GM23338 (cell line): ENCODE results near the gene TIMM13. TPM values are rescaled to one million over a fixed set of nuclear protein-coding genes. Genes with fewer than 3 reads are reported as not detected.

Experiments
- ATAC-seq: fragments of 200-7000 bp; cut with Tn5 transposase; 3 replicates; pipeline ENCODE4 v1.9.1; 2020
- DNase-seq: peaks from one replicate; pipeline ENCODE4 v3.0.0-alpha.2; 2015; ENCODE audit warnings: low spot score
- H2AFZ ChIP-seq: fragments of 200-600 bp; sonication (generic); 2 replicates; pipeline ENCODE4 v1.8.0; 2016; ENCODE audit warnings: antibody characterized with exemption, mild to moderate bottlenecking, moderate library complexity
- H3F3A ChIP-seq: fragments of 200-600 bp; sonication (generic); replicated peaks from 2 replicates; pipeline ENCODE4 v1.8.0; 2017; ENCODE audit warnings: antibody characterized with exemption, mixed run types, low read depth
- H3K27ac ChIP-seq: fragments of 200-600 bp; sonication (generic); 2 replicates; pipeline ENCODE4 v1.6.1; 2016; ENCODE audit warnings: low read depth
- H3K27me3 ChIP-seq: fragments of 200-600 bp; sonication (generic); 2 replicates; pipeline ENCODE4 v1.8.0; 2016; ENCODE audit warnings: mild to moderate bottlenecking, mixed run types, moderate library complexity; ENCODE audit not compliant: insufficient read depth
- H3K36me3 ChIP-seq: fragments of 200-600 bp; sonication (generic); 2 replicates; pipeline ENCODE4 v1.8.0; 2016; ENCODE audit warnings: mild to moderate bottlenecking; ENCODE audit not compliant: insufficient read depth
- H3K4me1 ChIP-seq: fragments of 200-600 bp; sonication (generic); 2 replicates; pipeline ENCODE4 v1.8.0; 2016; ENCODE audit warnings: mild to moderate bottlenecking, moderate library complexity; ENCODE audit not compliant: insufficient read depth
- H3K4me2 ChIP-seq: fragments of 200-600 bp; sonication (generic); 2 replicates; pipeline ENCODE4 v1.7.1; 2017; ENCODE audit warnings: mixed run types
- H3K4me3 ChIP-seq: fragments of 200-600 bp; sonication (generic); 2 replicates; pipeline ENCODE4 v1.6.1; 2016; ENCODE audit warnings: mixed run types
- H3K79me2 ChIP-seq: fragments of 200-600 bp; sonication (generic); replicated peaks from 2 replicates; pipeline ENCODE4 v1.8.0; 2017; ENCODE audit warnings: mild to moderate bottlenecking; ENCODE audit not compliant: insufficient read depth
- H3K9me2 ChIP-seq: fragments of 200-600 bp; sonication (generic); 2 replicates; pipeline ENCODE4 v1.8.0; 2017; ENCODE audit not compliant: insufficient read depth
- H4K20me1 ChIP-seq: fragments of 200-600 bp; sonication (generic); replicated peaks from 2 replicates; pipeline ENCODE4 v1.8.0; 2017; ENCODE audit warnings: mild to moderate bottlenecking; ENCODE audit not compliant: insufficient read depth
- H3K27ac Mint-ChIP-seq: 2 replicates; pipeline ENCODE4 v1.8.0; 2020; ENCODE audit warnings: inconsistent platforms, mild to moderate bottlenecking, moderate library complexity, mixed read lengths
- H3K27me3 Mint-ChIP-seq: 3 replicates; pipeline ENCODE4 v1.8.0; 2022; ENCODE audit warnings: low read depth, mild to moderate bottlenecking, moderate library complexity, mixed read lengths, inconsistent platforms; ENCODE audit not compliant: insufficient read depth, poor library complexity
- H3K36me3 Mint-ChIP-seq: 3 replicates; pipeline ENCODE4 v1.8.0; 2021; ENCODE audit warnings: low read depth, mild to moderate bottlenecking, inconsistent platforms, moderate library complexity, mixed read lengths
- H3K4me1 Mint-ChIP-seq: 3 replicates; pipeline ENCODE4 v1.8.0; 2020; ENCODE audit warnings: mild to moderate bottlenecking, inconsistent platforms, mixed read lengths
- H3K4me3 Mint-ChIP-seq: 3 replicates; pipeline ENCODE4 v1.8.0; 2021; ENCODE audit warnings: moderate library complexity, mild to moderate bottlenecking, inconsistent platforms, mixed read lengths
- H3K9me3 Mint-ChIP-seq: 3 replicates; pipeline ENCODE4 v1.8.0; 2020; ENCODE audit warnings: moderate library complexity, mild to moderate bottlenecking, inconsistent platforms, mixed read lengths
- CTCF ChIP-seq, 2 experiments: fragments of 200-600 bp in 1 of 2; sonication (generic) in 1 of 2; conservative IDR thresholded peaks; 2 replicates each; pipeline versions ENCODE4 v1.5.1 to v1.6.1; 2016 to 2017; ENCODE audit warnings: antibody characterized with exemption in 2 of 2, low read depth in 2 of 2, mild to moderate bottlenecking in 2 of 2, moderate library complexity in 1 of 2
- EZH2 ChIP-seq: fragments of 200-600 bp; sonication (generic); IDR thresholded peaks from one replicate; pipeline ENCODE4 v1.8.0; 2017; ENCODE audit warnings: antibody characterized with exemption, mild to moderate bottlenecking, low read depth; ENCODE audit not compliant: unreplicated experiment
- JUNB ChIP-seq: IDR thresholded peaks from one replicate; pipeline ENCODE4 v1.6.1; 2016; ENCODE audit warnings: antibody characterized with exemption; ENCODE audit not compliant: unreplicated experiment
- ZNF114 ChIP-seq: fragments of 250-450 bp; sonication (Bioruptor Pico); IDR thresholded peaks from 2 replicates; pipeline ENCODE4 v1.5.0; 2020; ENCODE audit warnings: mild to moderate bottlenecking, moderate library complexity
- ZNF331 ChIP-seq: fragments of 250-450 bp; sonication (Bioruptor Pico); IDR thresholded peaks from 2 replicates; pipeline ENCODE4 v1.5.0; 2020; ENCODE audit warnings: low read depth, mild to moderate bottlenecking, moderate library complexity
- ZNF462 ChIP-seq: fragments of 250-450 bp; sonication (Bioruptor Pico); IDR thresholded peaks from 2 replicates; pipeline ENCODE4 v1.5.0; 2020; ENCODE audit warnings: mild to moderate bottlenecking, moderate library complexity
- polyA plus RNA-seq: library from polyadenylated mRNA; unstranded; fragments of >200 nt; fragmentation: Nextera tagmentation; extraction: Ambion mirVana; gene quantifications from 2 replicates; pipeline ENCODE4 v1.2.1, GENCODE V29; 2016
- total RNA-seq: library from RNA; depleted of rRNA; stranded (reverse); fragments of >200 nt; shearing (Covaris generic); gene quantifications from 2 replicates; pipeline ENCODE4 v1.2.3, GENCODE V29; 2014

Gene TIMM13
- total and polyA plus RNA-seq, 2 experiments from 2014 or later = 140 to 347 TPM

GRCh38 chr19:2428756-2429711 is 1.6 kb upstream of the TIMM13 start:
- Histone ChIP-seq H3K9me2 (no peaks in the 10 kb centered on the region), H3K4me3 (peak overlapping the region; percentile 99), H3K27me3 (no peaks in the 10 kb centered on the region), H3K4me1 (peaks cover 14% of the 10 kb centered on the region), H3K79me2 (peaks cover 18% of the 10 kb centered on the region), H3F3A (peaks cover 28% of the 10 kb centered on the region), H4K20me1 (no peaks in the 10 kb centered on the region; the same call in none of the 2 replicates), H3K36me3 (no peaks in the 10 kb centered on the region; the same call in 1 of the 2 replicates), H3K27ac (peak overlapping the region; percentile 88), H3K4me2 (peak overlapping the region; percentile 95), H2AFZ (no peak overlapping the region)
- H3K27ac Mint-ChIP-seq = peak overlapping the region; percentile 100; the same call in 1 of the 2 replicates
- peaks cover 37% of the 10 kb centered on the region for H3K36me3 Mint-ChIP-seq
- peaks cover 5% of the 10 kb centered on the region for H3K9me3 Mint-ChIP-seq
- H3K4me3 Mint-ChIP-seq = peak overlapping the region; percentile 94
- DNase-seq (peak; percentile 71), ATAC-seq (peak; percentile 1; the same call in 2 of the 3 replicates)
- TF ChIP-seq JUNB (no peak), ZNF462 (CRISPR knock-in tag) (no peak), EZH2 (no peak), ZNF114 (CRISPR knock-in tag) (no peak), CTCF (conservative IDR thresholded peaks at IDR 0.05; ENCODE audit: low read depth in 2 of 2) (no peak), ZNF331 (CRISPR knock-in tag) (no peak)
- peaks cover 28% of the 10 kb centered on the region for H3K4me1 Mint-ChIP-seq
- peaks cover 24% of the 10 kb centered on the region for H3K27me3 Mint-ChIP-seq
